RWPE2 (cell line): ENCODE measurements around the gene LRRC2.

Experiments used
- ATAC-seq: fragments of 200-7000 bp; cut with Tn5 transposase; 3 replicates; pipeline ENCODE4 v1.9.1; 2021; ENCODE audit warnings: low read depth
- DNase-seq: peaks from one replicate; pipeline ENCODE4 v3.0.0-alpha.2; 2020; ENCODE audit warnings: low spot score
- H3K27ac ChIP-seq: fragments of 450-650 bp; 2 replicates; pipeline ENCODE4 v1.5.1; 2017; ENCODE audit warnings: mild to moderate bottlenecking; ENCODE audit not compliant: poor library complexity, severe bottlenecking
- H3K27me3 ChIP-seq: fragments of 250-450 bp; sonication (Bioruptor Pico); 2 replicates; pipeline ENCODE4 v1.5.1; 2021; ENCODE audit warnings: mild to moderate bottlenecking, moderate library complexity; ENCODE audit not compliant: insufficient read depth, poor library complexity, severe bottlenecking
- H3K36me3 ChIP-seq: fragments of 250-450 bp; sonication (Bioruptor Pico); 2 replicates; pipeline ENCODE4 v1.5.1; 2020; ENCODE audit warnings: low read depth, mild to moderate bottlenecking, moderate library complexity
- H3K4me1 ChIP-seq: fragments of 250-450 bp; sonication (Bioruptor Pico); 2 replicates; pipeline ENCODE4 v1.5.1; 2021; ENCODE audit warnings: mild to moderate bottlenecking, moderate library complexity; ENCODE audit not compliant: insufficient read depth, poor library complexity, severe bottlenecking
- H3K4me3 ChIP-seq: fragments of 250-450 bp; sonication (Bioruptor Pico); 2 replicates; pipeline ENCODE4 v1.5.1; 2021; ENCODE audit warnings: mild to moderate bottlenecking, moderate library complexity; ENCODE audit not compliant: severe bottlenecking
- H3K9me3 ChIP-seq: fragments of 250-450 bp; sonication (Bioruptor Pico); 2 replicates; pipeline ENCODE4 v1.5.1; 2021; ENCODE audit warnings: mild to moderate bottlenecking, moderate library complexity; ENCODE audit not compliant: severe bottlenecking
- CTCF ChIP-seq: fragments of 450-650 bp; IDR thresholded peaks from one replicate; pipeline ENCODE4 v1.5.1; 2017; ENCODE audit warnings: mild to moderate bottlenecking, moderate library complexity; ENCODE audit not compliant: poor library complexity, severe bottlenecking

Gene LRRC2

GRCh38 chr3:46603446-46604046 is 37.4 kb upstream of the LRRC2 start:
- no peaks in the 10 kb centered on the region for H3K4me1 ChIP-seq
- no peak for ATAC-seq
- no peak for DNase-seq
- no peak for TF ChIP-seq CTCF
- no peak overlapping the region for H3K27ac ChIP-seq
- H3K36me3 ChIP-seq = no peaks in the 10 kb centered on the region
- no peak overlapping the region for H3K4me3 ChIP-seq
- no peaks in the 10 kb centered on the region for H3K27me3 ChIP-seq
- no peaks in the 10 kb centered on the region for H3K9me3 ChIP-seq

GRCh38 chr3:46599590-46599989 is 33.5 kb upstream of the LRRC2 start:
- no peaks in the 10 kb centered on the region for H3K9me3 ChIP-seq
- no peak overlapping the region for H3K4me3 ChIP-seq
- DNase-seq = no peak
- H3K27me3 ChIP-seq = no peaks in the 10 kb centered on the region
- H3K36me3 ChIP-seq = no peaks in the 10 kb centered on the region
- no peak for TF ChIP-seq CTCF
- no peak overlapping the region for H3K27ac ChIP-seq
- no peak for ATAC-seq
- no peaks in the 10 kb centered on the region for H3K4me1 ChIP-seq

GRCh38 chr3:46595819-46596314 is 29.8 kb upstream of the LRRC2 start:
- Histone ChIP-seq H3K4me1 (no peaks in the 10 kb centered on the region), H3K27me3 (no peaks in the 10 kb centered on the region), H3K36me3 (no peaks in the 10 kb centered on the region), H3K4me3 (no peak overlapping the region), H3K9me3 (no peaks in the 10 kb centered on the region), H3K27ac (no peak overlapping the region)
- no peak for TF ChIP-seq CTCF
- no peak for DNase-seq
- ATAC-seq = no peak

GRCh38 chr3:46594723-46595122 is 28.6 kb upstream of the LRRC2 start:
- Histone ChIP-seq H3K9me3 (no peaks in the 10 kb centered on the region), H3K27ac (no peak overlapping the region), H3K4me3 (no peak overlapping the region), H3K4me1 (no peaks in the 10 kb centered on the region), H3K27me3 (no peaks in the 10 kb centered on the region), H3K36me3 (no peaks in the 10 kb centered on the region)
- no peak for TF ChIP-seq CTCF
- DNase-seq (no peak), ATAC-seq (no peak)

- no peaks in the 10 kb centered on the region for H3K36me3 ChIP-seq
- no peaks in the 10 kb centered on the region for H3K27me3 ChIP-seq
- no peak for TF ChIP-seq CTCF
- ATAC-seq (no peak), DNase-seq (no peak)
- no peak overlapping the region for H3K4me3 ChIP-seq
- H3K27ac ChIP-seq = no peak overlapping the region
- H3K4me1 ChIP-seq = no peaks in the 10 kb centered on the region
- no peaks in the 10 kb centered on the region for H3K9me3 ChIP-seq
Measured at GRCh38 chr3:46593979-46594378, 27.9 kb upstream of the LRRC2 start.
